ENCODE measurements around the gene C9orf152.
A peak's percentile ranks its signal among the peaks of the same experiment; 100 is the strongest.

Gene C9orf152

DNA sequence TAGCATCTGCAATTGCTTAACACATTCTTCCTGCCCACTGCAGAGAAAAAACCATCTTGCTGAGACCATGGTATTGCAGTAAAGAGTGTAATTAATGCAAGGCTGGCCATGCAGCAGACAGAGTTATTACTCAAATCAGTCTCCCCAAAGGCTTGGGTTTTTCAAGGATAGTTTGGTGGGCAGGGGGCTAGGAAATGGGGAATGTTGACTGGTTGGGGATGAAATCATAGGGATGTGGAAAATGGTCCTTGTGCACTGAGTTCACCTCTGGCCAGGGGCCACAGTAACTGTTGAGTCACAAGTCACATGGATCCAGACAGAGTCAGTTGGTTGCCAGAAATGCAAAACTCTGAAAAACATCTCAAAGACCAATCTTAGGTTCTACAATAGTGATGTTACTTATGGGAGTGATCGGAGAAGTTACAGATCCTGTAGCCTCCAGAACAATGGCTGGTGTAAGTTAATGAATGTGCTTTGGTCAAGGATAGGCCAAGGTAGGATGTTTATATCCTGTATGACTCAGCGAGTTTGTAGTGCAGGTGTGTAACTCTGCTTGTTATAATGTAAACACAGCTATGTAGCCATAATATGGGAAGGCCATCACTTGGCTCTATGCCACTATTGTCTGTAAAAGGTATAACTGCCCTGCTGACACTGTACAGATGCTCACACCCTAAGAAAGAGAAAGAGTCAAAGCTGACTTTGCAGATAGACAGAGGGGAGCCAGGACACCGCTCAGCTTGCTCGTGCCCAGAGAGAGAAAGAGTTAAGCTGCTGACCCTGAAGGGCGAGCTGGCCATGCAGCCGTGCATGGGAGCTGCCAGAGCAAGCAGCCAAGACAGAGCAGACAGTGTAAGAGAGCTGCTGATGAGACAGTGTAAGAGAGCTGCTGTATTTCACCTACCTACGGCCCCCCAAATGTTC is 27.2 kb downstream of the C9orf152 start:
- no peak for DNase-seq

DNA sequence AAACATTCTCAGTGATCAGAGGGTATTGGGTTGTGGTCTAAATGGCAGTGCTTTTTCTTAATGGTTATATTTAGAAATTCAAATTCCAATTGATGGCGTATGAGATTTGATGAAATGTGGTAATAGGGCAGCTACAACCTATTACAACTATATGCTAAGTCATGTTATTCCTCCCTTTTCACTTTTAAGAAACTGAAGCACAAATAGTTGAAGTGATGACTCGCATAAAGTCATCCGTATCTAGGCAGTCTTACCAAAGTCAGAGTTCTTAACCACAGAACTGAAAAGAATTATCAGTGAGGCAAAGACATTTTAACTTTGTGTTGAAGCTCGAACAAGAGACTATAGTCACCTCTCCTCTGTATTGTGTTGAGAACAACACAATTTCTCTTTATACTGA is 28.2 kb downstream of the C9orf152 start:
- no peak for DNase-seq

DNA sequence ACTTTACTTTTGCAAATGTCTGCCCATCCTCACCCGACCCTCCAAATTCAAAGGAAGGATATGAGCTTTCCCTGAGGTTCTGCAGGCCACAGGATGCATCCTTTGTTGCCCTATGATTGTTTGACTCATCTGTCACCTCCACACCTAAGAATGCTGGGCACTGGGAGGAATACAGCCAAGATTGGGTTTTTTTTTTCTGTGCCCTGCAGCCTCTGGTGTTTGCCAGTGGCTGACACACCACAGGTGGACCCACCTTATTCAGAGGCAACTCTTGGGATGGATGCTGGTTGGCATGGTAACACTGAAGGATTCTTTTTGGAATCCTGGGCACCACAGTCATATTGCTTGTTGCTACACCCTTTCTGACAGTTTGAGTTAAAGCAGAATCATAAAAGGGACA is 29.7 kb downstream of the C9orf152 start:
- DNase-seq = no peak

DNA sequence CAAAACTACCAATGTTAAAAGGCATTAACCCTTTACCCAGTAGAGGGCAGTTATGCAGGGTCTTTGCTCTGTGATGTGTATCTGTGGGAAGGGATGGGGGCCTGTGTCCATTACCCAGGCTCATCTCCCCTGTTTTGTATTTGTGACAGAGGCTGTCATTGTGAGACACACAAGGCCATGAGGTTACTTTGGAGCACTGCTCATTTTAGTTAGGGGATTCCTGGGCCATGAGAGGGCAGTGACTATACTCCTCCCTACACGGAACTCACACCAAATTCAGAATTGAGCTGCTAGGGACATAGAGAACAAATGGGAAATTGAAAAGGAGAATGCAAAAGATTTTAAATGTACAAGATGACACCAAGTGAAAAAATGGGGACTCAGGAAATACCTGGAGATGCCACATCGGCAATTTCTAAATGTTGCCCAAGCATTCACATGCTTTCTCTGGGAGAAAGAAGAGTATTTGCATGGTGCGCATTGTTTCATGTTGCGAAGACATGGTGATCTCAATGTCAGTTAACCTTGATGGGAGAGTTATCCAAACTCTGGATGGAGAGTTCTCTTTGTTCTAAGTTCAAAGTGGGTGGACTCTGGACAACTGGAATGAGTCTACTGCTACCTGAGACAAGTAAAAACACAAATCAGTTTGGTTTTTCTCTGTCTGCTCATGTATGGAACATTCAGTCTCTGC is 32.5 kb downstream of the C9orf152 start:
- DNase-seq = no peak

DNA sequence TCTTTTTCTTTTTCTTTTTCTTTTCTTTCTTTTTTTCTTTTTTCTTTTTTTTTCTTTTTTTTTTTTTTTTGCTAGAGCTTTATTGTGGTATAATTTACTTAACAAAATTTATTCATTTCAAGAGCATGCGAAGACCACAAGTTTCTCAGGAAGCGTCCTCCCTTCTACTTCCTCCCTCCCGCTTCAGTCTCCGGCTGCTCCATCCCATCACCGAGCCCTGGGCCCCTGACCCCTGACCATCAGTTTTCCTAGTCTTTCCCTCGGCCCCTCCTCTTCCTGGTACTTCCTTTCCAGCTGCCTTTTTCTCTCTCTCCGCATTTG is 34.7 kb downstream of the C9orf152 start:
- no peak for DNase-seq

DNA sequence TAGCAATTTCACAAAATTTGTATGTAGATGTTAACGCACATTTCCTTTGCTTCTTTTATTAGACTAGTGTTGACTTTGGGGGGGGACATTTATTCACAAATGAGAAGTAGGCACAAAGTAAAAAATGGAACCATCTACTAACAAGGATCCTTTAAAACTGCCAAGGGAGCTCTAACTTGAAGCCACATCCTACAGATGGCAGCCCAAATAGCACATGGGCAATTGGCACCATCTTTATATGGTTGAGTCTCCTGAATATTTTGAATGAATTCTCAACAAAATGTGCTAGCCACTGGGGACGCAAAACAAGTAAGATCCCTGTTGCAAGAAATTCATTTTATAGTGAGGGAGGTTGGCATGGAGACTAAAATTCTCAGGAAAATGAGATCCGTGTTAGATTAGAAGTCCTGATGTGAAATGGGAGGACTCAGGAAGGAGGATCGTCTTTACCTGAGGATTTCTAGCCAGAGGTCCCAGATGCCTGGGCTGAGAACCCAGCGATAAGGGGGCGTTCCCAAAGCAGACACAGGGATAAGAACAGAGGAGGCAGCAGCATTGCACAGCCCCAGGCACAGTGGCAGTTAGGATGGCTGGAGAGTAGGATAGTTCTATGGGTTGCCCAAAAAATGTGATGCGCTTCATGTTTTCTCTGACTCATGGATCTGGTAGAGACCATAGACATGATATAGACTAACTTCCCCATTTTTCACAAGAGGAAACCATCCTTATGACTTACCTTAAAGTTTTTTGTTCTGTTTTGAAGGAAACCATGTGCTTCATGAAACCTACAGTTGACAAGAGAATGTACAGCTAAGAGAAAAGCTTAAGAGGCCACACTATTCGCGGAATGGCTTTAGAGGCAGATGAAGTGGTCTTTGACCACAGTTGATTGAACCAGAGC is 37.4 kb downstream of the C9orf152 start:
- DNase-seq = no peak

DNA sequence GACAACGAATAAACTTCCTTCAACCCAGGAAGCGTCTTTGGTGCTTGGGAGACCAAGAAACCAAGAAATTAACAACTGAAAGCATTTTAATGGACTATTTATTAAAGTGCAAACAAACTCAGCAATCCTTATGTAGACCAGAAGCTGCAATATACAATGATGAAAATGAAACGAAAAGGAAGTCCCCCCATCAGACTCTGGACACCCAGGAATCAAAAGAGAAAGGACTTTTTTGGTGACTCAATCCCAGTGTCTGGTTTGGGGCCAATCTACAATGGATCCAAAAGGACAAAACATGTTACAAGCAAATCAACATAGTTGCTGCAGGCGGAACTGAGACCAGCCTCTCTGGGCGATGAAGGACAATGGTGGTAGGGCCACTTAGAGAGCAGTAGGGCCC is 39.5 kb downstream of the C9orf152 start:
- DNase-seq = no peak

DNA sequence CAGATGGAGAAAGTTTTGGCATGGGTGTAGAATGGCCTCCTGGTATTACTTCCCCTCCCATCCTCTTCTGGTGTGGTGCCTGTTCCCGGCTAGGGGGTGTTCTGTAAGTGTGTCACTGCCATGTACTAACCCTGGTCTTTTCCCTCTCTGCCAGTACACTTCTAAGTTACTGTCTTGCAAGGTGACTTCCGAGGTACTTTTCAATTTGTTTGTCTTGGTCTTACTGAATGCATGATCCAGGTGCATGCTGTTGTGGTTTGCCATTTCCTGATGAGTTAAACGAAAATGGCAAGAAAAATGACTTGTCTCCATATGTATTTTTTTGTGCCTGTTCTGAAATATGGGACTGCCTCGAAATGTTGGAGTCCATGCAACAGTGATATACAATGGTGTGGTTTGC is 46.0 kb downstream of the C9orf152 start:
- no peak for DNase-seq

DNA sequence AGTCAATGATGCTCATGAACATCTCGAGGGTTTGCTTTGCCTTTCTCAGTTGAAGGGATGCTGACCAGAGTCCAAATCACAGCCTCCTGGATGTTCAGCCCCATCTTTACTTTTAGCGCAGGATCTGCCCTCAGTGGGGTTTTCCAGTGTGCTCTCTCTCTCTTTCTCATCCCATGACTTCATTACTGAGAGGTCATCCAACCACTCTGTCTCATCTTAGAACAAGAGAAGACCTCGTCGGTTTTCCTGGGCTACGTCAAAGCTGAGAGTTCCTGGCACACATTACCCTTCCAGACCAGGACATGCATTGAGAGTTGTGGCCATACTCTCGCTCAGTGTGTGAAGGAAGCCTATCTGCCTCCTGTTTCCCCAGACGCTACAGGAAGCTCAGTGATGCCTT is 47.3 kb downstream of the C9orf152 start:
- DNase-seq = no peak

DNA sequence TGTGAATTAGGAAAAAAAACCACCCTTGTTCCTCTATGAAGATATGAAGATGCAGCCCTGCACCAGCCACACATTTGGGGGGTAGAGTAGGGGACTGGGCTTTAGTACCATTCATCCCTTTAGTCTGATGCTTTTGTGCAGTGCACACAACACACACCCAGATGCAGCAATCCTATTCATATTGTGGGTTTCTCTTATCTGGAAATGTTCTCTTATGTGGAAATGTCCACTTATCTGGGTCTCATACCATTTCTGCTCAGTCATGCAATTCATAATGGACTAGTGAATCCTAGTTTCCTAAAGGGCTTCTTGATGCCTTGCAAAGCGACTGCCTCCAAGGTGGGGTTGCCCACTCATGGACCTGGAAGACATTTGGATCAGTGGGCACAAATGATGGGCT is 47.8 kb downstream of the C9orf152 start:
- DNase-seq = no peak

DNA sequence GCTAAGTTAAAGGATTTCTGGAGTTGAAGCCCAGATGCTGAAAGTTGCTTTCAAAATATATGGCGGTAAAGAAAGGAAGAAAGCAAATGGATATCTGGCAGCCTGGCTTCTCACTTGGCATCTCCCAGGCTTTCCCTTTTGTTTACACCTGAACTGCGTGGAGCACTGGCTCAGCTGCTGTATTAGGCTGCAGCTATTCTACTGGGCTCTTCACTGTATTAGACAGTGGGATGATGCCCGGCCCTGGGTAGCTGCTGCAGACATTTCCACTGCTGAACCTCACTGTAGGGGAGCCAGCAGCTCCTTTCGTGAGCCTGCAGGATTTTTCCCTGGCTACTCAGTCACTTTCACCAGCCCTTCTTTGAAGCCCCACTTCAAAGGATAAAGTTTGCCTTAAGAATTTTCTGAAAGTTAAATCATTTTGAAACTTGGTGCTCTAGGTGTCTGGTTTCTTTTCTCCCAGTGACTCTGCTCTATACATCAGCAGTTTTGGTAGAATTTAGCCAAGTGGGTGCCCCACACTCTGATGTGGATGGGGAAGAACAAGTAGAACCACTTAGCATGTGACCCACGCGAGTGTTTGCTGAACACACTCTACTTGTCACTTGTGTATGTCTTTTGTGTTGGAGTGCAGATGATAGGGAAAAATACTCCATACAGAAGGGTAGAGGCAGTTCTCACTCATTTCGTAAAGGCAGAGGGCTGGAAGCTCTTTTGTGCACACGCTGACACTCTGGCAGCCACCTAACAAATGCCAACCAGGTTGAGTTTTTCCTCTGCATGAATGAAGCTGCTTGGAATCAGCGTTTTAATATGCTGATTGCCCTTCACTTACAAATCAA is 49.9 kb downstream of the C9orf152 start:
- DNase-seq = no peak

DNA sequence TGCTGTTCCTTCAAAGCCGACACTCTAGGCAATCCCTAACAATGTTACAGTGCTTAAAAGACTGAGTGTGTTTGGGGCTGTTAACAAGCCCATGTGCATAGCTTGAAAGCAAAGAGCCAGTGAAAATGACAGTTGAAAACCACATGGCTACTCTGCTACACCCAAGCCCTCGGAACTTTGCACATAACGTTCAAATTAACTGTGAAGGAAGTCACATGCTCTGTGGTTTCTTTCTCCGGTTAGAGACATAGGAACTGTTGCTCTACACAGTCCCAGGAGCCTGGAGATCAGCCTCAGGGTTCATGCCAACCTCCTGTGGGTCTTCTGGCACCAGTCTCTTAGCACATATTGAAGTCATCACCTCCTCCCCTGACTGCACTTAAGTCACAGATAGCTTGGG is 51.1 kb downstream of the C9orf152 start:
- DNase-seq = no peak

DNA sequence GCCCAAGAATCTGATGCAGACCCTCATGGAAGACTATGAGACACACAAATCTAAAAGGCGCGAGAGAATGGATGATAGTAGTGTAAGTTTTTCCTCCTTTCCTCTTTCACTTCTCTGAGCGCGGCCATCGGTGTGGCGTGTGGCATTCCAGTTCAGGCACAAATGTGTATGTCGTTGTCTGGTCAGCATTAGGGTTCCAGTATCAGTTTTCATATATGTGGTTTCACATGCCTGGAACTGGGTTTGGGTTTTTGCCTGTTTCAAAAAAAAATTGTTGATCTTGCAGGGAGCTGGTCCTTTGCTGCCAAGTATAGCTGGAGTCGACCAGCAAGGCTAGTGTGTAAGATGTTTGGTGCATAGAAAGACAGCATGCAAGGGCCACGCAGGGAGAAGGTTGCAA is 51.5 kb downstream of the C9orf152 start:
- DNase-seq = no peak

DNA sequence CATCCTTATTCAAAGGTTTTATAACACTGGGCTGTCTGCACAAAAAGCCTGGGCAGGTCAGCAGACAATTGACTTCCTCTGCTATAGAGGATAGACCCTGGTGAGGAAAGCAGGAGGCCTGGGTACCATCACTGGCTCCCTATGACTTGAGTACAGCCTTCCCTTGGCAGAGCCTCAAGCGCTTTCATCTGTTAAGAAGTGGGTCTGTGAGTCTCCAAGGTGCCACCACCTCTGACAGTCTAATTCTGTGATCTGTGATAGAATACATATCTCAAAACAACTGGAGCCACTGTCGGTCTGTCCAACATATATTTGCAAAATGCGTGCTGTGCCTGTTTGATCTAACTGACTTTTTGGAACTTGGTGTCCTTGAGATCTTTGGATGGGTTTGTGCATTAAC is 52.2 kb downstream of the C9orf152 start:
- DNase-seq = no peak

DNA sequence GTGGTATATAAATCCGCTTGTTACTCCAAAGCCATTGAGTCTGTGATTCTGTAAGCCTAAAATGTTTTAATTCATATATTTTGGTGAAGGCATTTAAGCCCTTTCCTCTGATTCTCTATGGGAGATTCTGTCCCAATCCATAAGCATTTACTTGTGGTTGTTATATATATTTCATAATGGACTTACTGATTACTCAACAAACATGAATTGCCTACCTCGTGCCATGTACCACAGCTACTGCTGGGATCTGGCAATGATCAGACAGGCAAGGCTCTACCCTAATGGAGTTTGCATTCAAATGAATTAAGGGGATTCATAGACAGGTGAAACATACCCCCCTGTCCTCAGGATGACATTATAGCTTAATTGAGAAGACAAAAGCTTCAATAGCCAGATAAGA is 54.5 kb downstream of the C9orf152 start:
- DNase-seq = no peak

DNA sequence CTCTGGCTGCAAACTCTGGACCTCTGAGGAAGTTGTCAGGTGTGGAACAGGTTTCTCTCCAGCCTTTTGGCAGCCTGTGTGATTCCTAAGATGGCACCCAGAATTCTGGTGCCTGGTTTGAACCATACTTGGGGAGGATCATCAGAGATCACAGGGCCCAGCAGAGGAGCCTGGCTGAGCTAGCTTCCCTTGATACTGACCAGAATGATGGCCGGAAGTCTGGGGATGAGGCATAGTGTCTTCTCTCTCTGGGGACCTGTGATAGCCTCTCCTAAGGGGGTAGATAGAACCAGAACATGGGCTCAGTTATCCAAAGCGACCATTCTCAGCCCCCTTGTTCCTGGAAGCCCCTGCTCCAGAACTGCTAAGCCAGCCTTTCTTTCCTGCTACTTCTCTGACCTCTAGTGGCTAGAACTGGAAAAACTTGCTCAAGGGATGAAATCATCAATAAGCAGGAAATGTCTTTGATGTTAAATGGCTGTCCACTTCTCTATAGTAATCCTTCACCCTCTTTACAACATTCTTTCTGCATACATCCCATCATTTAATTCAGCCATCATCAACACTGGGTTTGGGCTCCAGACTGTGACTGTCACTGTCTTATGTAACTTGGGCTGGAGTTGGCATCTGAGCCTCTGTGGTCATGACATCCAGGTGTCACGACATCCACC is 55.1 kb downstream of the C9orf152 start:
- peak; percentile 56 for DNase-seq

Data from right kidney (tissue), 1 donor.